Activated naive CD8-positive, alpha-beta T cell (primary cell): ENCODE data around the gene STON2.

Source experiments
- H3K27ac Mint-ChIP-seq: one replicate; pipeline ENCODE4 v1.8.0; 2021; ENCODE audit warnings: mixed read lengths
- H3K27me3 Mint-ChIP-seq: one replicate; pipeline ENCODE4 v1.8.0; 2021; ENCODE audit warnings: mixed read lengths
- H3K36me3 Mint-ChIP-seq: one replicate; pipeline ENCODE4 v1.8.0; 2021; ENCODE audit warnings: mixed read lengths
- H3K4me1 Mint-ChIP-seq: one replicate; pipeline ENCODE4 v1.8.0; 2021; ENCODE audit warnings: low read depth, mixed read lengths
- H3K4me3 Mint-ChIP-seq: one replicate; pipeline ENCODE4 v1.8.0; 2021; ENCODE audit warnings: mild to moderate bottlenecking, mixed read lengths
- H3K9me3 Mint-ChIP-seq: one replicate; pipeline ENCODE4 v1.8.0; 2021; ENCODE audit warnings: low read depth, mixed read lengths

Gene STON2

GRCh38 chr14:81211844-81212243 lies 188.3 kb downstream of the STON2 start:
- peak overlapping the region; percentile 41 for H3K27ac Mint-ChIP-seq
- H3K4me1 Mint-ChIP-seq, result peaks cover 61% of the 10 kb centered on the region

More at GRCh38 chr14:81211844-81212243, 188.3 kb downstream of the STON2 start:
- Mint-ChIP-seq H3K36me3 (peaks cover 15% of the 10 kb centered on the region), H3K9me3 (no peaks in the 10 kb centered on the region), H3K4me3 (no peak overlapping the region), H3K27me3 (no peaks in the 10 kb centered on the region)
